Loucy (cell line): ENCODE data around the gene GPR153.

Source experiments
- CTCF ChIP-seq: fragments of 200-600 bp; sonication (generic); conservative IDR thresholded peaks from 2 replicates; pipeline ENCODE4 v1.5.1; 2014; ENCODE audit warnings: mild to moderate bottlenecking, antibody characterized with exemption, low read length
- EZH2phosphoT487 ChIP-seq: fragments of 200-600 bp; IDR thresholded peaks from 2 replicates; pipeline ENCODE4 v1.6.1; 2018; ENCODE audit warnings: antibody characterized with exemption, mild to moderate bottlenecking, moderate library complexity, borderline replicate concordance

DNA sequence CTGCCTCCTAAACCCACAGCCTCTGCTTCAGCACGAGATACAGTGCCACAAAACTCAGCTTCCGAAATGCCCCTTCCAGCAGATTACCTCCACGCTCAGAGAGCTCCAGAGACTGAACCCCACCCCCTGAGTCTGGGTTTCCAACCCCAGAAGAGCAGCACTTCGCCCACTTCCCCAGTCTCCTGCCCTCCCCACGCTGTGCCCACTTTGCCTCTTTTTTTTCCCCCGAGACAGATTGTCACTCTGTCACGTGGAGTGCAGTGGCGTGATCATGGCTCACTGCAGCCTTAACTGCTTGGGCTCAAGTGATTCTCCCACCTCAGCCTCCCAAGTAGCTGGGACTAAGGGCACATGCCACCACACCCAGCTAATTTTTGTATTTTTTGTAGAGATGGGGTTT lies 35.2 kb downstream of the GPR153 start:
- TF ChIP-seq CTCF, result no peak
- TF ChIP-seq EZH2phosphoT487, result no peak
